GM21737 (cell line): ENCODE measurements around the gene TYW1B.
"Not testable (repeated sequence)": the region's sequence is repeated elsewhere in the genome, so short reads cannot be mapped to it uniquely, and the experiment has no call there.

Experiments used
- ATAC-seq: cut with Tn5 transposase; IDR thresholded peaks from one replicate; pipeline ENCODE4 v1.9.1; 2021; ENCODE audit warnings: mild to moderate bottlenecking, moderate library complexity; ENCODE audit not compliant: unreplicated experiment

TYW1B gene, protein sequence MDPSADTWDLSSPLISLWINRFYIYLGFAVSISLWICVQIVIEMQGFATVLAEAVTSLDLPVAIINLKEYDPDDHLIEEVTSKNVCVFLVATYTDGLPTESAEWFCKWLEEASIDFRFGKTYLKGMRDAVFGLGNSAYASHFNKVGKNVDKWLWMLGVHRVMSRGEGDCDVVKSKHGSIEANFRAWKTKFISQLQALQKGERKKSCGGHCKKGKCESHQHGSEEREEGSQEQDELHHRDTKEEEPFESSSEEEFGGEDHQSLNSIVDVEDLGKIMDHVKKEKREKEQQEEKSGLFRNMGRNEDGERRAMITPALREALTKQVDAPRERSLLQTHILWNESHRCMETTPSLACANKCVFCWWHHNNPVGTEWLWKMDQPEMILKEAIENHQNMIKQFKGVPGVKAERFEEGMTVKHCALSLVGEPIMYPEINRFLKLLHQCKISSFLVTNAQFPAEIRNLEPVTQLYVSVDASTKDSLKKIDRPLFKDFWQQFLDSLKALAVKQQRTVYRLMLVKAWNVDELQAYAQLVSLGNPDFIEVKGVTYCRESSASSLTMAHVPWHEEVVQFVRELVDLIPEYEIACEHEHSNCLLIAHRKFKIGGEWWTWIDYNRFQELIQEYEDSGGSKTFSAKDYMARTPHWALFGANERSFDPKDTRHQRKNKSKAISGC

DNA sequence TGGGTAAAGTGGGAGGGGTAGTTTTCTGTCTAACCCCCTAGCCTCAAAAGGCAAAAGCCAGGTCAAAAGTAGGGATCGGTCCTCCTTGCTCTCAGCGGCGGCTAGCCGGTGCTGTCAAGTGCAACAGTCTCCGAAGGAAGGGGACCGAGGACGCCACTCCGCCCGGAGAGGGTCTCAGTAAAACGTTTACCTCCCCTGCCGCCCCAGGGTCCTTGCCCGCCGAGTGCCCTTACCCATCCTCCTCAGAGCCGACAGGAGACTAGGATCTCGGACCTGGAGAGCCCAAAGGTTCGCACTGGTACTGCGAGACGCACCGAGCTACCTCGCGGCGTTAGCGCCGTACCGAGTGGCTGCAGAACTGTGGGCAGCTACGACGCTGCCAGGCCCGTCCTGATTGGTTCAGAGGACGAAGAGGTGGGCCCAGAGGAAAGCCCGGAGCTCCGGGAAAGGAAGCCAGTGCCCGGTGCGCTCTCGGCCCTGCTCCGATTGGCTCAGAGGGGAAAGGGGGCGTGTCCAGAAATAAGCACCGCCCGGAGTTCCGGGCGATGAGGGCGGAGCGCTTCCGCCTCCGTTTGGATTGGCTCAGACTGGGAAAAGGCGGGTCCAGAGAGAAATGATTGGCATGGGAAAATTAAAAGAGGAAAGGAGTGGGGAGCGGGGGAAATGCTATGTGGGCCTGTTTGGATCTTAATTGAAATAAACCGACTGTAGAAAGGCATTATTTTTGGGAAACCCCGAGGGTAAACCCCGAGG, at the start of gene TYW1B:
Gene TYW1B, minus strand, starts transcription at position 362 of the 753 bp plus-strand sequence. Its CDS starts 125 bp downstream, at position 237.
- ATAC-seq, result peak; percentile 88

DNA sequence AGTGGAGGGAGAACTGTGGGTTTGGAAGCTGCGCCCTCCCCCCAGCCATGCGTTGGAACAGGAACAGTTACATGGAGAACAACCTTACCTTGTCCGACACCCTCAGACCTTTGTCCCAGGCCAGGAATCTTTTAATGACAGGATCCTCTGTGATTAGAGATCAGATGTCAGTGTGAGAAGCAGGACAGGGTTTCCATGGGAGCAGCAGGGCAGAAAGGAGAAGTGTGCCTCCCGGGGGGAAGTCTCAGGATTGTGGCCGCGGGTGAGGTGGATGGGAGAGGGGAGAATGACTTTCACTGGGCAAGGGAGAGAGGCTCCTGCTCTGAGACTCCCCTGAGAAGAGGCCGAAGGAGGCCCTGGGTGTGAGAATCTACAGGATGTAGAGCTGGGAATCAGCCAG, 39.6 kb upstream of the TYW1B start:
- ATAC-seq, result not testable (repeated sequence)

DNA sequence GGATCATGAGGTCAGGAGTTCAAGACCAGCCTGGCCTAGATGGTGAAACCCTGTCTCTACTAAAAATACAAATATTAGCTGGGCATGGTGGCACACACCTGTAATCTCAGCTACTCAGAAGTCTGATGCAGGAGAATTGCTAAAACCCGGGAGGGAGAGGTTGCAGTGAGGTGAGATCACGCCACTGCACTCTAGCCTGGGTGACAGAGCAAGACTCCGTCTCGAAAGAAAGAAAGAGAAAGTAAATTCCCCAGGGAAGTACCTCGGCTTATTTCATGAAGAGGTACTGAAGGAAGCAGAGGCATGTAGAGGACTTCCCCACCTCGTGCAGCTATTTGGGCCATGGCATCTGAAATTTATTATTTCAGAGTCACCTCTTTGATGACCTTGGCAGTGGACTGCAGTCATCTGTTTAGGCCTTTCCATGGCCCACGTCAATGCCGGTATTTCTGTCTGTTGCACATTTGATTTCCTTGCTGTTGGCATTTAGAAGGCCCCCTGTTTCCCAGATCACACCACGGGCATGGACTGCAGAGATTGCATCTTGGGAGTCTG, 30.9 kb upstream of the TYW1B start:
- ATAC-seq, result not testable (repeated sequence)

DNA sequence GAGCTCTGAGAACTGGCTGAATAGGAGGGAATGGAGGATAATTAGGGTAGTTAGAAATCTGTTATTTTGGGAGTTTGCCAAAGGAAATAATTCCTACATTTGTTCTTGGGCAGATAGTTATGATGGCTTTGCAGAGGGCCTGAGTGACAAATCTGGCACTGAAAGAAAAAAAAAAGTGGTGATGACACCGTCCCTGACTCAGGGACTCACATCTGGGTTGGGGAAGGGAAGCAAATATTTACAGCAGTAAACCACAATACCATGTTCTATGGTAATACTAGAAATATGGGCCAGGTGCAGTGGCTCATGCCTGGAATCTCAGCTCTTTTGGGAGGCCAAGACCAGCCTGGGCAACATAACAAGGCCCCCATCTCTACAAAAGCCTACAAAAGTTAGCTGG, 29.9 kb upstream of the TYW1B start:
- ATAC-seq, result not testable (repeated sequence)

DNA sequence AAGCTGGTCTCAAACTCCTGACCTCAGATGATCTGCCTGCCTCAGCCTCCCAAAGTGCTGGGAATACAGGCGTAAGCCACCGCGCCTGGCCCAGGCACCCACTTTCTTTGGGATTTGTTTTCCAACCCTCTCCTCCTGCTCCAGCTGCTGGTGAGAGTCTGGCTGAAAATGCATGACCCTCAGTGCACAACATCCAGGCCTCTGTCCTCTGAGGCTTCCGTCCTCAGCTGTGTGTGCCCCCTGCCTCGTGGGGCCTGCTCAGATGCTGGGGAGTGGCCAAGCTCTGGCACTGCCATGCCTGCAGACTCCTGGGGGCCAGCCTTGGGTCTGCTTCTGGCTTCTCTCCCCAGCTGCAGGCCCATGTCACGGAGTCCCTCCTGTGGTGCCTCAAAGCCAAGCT, 27.3 kb upstream of the TYW1B start:
- not testable (repeated sequence) for ATAC-seq

DNA sequence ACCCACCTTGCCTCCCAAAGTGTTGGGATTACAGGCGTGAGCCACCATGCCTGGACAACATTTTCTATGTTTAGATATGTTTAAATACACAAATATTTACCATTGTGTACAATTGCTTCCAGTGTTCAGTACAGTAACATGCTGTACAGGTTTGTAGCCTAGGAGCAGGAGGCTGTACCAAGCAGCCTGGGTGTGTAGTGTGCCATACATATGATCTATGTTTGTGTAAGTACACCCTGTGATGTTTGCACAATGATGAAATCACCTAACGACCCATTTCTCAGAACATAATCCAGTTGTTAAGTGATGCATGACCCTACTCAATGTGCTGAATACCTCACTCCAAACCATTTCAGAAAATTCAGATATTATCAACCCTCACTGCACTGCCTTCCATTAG, 24.9 kb upstream of the TYW1B start:
- not testable (repeated sequence) for ATAC-seq

DNA sequence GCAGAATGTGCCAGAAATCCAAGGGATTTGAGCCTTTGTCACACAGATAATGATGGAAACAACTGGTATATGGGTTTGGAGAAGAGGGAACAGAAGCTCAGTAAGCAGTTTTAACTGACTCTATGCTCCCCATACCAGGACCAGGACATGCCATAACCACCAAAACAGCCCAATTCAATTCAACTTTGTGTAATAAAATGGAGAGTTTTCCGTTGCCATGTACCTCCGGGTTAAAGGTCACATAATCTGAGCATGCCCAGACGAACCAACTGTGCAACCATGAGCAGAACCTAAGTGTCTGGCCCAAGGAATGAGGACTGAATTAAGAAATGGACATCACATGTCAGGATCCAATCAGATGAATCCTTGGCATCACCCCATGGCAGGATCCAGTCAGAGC, 22.7 kb upstream of the TYW1B start:
- ATAC-seq, result not testable (repeated sequence)

DNA sequence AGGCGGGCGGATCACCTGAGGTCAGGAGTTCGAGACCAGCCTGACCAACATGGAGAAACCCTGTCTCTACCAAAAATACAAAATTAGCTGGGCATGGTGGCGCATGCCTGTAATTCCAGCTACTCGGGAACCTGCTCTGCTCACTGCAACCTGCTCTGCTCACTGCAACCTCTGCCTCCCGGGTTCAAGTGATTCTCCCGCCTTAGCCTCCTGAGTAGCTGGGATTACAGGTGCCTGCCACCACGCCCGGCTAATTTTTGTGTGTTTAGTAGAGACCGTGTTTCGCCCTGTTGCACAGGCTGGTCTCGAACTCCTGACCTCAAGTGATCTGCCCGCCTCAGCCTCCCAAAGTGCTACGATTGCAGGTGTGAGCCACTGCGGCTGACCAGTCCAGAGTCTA, 16.1 kb upstream of the TYW1B start:
- not testable (repeated sequence) for ATAC-seq

DNA sequence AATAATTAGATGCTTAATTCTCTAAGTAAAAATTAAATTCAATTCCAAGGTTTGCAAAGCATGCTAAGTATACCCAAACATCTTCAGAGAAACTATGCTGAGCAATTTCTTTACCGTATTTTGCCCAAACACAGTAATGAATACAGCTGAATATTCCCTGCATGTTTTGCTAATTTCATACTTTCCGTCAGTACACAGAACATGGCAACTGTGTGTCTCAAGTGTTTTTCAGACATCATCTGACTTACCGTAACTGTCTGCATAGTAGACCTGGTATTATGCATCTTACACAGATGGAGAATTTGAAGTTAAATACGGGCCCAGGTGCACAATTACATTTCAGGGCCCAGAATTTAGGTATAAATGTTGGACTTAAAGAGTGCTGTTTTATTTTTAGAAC, 15.2 kb upstream of the TYW1B start:
- not testable (repeated sequence) for ATAC-seq

DNA sequence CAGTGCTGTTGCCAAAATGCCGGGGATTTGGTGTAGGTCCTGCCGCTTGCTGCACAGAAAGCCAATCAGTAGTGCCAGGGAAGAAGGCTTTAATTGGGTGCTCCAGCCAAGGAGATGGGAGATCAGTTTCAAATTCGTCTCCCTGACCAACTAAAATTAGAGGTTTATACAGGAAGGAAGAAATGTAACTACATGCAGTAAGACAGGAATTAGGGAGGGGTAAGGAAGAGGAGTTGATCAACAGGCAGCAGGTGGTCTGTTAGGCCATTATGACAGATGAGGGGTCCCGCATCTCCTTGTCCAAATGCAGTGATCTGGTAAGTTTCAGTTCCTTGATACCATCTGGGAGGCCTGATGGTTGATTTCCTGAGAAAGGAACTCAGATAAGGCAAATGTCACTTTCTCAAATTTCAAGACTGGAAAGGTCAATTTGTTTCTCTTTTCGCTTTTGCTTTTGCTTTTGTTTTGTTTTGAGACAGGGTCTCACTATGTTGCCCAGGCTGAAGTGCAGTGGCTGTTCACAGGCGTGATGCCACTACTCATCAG, 13.0 kb upstream of the TYW1B start:
- not testable (repeated sequence) for ATAC-seq

DNA sequence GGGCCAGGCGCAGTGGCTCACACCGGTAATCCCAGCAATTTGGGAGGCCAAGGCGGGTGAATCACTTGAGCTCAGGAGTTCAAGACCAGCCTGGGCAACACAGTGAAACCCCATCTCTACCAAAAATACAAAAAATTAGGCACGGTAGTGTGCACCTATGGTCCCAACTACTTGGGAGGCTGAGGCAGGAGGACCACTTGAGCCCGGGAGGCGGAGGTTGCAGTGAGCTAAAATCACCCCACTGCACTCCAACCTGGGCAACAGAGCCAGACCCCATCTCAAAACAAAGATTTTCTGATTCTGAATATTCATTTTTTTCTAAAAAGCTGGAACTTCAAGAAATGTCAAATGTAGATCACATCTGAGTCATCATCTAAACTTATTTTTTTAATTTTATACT, 10.3 kb upstream of the TYW1B start:
- not testable (repeated sequence) for ATAC-seq

DNA sequence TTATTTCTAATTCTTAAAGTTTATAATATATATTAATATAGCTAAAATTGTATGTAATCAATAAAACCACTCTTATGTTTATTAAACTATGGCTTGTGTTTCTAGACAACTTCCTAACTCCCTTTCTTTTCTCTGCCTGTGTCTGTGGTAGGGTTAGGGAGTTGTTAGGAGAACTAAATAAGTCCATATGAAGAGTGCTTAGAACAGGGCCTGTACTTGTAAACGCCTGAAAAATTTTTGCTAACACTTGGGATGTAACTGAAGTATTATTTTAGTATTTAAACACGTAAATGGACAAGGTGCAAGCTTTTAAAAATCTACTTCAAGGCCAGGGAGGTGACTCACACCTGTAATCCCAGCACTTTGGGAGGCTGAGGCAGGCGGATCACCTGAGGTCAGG, 9.3 kb upstream of the TYW1B start:
- ATAC-seq, result not testable (repeated sequence)

DNA sequence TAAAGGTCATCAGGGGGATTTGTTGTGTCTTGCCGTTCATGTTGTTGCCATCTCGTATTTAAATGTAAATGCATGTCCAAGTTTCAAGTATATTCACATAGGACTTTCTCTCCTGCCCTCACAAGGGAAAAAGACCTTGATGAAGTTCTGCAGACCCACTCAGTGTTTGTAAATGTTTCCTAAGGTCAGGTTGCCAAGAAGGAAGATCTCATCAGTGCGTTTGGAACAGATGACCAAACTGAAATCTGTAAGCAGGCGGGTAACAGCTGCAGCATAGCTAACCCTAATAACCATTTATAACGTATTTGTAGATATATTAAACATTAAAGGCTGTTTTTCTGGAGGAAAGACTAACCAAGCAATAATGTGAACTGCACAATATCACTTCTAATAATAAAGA, 2.6 kb upstream of the TYW1B start:
- ATAC-seq, result not testable (repeated sequence)

DNA sequence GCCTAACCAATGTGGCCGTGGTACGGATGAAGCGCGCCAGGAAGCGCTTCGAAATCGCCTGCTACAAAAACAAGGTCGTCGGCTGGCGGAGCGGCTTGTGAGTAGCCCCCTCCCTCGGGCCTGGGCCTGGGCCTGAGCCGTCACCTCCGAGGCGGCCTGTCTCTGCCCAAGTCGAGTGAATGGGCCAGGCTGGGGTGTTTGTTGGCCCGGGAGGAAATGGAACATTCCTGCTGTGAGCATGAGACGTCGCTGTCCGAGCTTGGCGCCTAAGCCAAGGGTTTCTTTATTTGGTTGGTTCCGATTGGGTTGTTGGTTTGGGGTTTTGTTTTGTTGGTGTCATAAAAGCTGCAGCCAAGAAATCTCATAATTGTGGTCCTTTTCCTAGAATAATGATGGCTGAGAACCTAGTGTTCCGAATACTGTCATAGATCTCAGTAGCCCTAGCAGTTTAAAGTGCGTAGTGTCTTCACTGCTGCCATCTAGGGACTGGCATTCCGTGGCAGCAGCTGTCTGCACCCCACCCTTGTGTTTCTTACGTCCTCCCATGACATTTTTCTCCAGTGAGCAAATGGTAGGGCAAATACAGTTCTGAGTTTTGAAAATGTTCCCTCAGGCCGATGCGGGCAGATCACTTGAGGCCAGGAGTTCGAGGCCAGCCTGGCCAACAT, 1.8 kb upstream of the TYW1B start:
- peak; percentile 16 for ATAC-seq

DNA sequence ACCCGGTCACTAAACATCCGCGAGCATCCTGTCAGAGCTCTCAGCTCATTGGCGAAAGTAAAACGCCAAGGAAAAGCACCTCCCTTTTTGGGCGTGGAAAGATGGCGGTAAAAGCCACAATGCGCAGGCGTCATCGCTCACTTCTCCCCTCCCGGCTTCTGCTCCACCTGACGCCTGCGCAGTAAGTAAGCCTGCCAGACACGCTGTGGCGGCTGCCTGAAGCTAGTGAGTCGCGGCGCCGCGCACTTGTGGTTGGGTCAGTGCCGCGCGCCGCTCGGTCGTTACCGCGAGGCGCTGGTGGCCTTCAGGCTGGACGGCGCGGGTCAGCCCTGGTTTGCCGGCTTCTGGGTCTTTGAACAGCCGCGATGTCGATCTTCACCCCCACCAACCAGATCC, 1.3 kb upstream of the TYW1B start:
- peak; percentile 59 for ATAC-seq

DNA sequence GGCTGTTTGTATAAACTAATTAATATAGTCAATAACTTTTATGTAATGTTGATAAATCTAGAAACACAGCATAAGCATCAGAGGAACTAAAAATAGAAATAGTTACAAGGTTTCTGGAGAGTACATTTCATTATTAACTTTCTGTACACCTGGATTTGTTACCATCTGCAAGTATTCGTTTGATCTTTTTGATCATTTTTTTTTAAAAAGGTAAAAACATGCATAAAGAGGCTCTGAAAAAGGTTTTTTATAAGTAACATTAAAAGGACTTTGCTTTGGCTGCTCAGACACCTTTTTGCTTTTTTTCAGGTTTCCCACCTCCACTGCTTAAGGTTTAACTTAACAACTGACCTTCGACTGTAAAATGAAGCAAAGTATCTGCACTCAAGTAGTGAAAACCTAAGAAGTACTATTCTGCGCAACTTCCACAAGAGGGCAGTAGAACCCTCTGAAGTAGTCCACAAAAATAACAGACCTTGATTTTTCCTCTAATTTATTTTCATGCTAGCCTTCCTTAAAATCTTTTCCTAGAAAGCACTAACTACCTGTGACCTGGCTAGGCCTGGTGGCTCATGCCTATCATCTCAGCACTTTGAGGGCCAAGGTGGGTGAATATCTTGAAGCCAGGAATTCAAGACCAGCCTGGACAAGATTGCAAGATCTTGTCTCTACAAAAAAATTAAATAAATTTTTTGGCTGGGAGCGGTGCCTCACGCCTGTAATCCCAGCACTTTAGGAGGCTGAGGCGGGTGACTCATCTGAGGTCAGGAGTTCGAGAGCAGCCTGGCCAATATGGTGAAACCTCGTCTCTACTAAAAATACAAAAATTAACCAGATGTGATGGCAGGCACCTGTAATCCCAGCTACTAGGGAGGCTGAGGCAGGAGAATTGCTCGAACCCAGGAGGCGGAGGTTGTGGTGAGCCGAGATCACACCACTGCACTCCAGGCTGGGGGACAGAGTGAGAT, 4.0 kb downstream of the TYW1B start:
- not testable (repeated sequence) for ATAC-seq

DNA sequence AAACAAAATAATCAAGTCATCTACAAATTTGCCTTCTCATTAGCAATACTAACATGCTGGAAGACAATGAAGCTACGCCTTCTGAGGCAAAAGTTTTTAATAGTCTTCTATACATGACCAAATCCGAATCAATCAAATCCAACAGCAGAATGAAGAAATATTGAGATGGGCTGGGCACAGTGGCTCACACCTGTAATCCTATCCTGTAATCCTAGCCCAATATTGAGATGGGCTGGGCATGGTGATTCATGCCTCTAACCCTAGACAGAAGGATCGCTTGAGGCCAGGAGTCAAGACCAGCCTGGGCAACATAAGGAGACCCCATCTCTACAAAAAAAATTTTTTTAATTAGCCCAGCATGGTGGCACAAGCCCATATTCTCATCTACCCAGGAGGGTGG, 5.5 kb downstream of the TYW1B start:
- not testable (repeated sequence) for ATAC-seq

DNA sequence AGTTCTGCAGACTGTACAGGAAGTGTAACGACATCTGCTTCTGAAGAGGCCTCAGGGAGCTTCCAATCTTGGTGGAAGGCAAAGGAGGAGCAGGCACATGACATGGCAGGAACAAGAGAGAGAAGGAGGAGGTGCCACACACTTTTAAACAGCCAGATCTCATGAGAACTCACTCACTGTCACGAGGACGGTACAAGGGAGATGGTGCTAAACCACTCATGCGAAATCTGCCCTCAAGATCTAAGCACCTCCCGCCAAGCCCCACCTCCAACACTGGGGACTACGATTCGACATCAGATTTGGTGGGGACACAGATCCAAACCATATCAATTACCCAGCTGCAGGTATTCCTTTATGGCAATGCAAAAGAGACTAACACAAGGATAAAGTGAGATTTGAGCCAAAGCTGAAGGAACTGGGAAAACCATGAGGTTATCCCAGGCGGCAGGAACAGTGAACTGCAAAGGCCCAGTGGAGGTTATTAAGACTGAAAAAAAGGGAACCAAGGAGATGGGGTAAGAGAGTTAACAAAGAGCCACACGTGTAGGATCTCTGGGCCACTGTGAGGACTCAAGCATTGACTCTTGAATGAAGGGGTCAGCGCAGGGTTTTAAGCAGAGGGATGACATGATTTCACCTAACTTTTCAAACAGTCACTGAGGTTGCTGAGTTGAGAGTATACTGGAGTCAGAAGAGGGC, 9.2 kb downstream of the TYW1B start:
- ATAC-seq, result not testable (repeated sequence)

DNA sequence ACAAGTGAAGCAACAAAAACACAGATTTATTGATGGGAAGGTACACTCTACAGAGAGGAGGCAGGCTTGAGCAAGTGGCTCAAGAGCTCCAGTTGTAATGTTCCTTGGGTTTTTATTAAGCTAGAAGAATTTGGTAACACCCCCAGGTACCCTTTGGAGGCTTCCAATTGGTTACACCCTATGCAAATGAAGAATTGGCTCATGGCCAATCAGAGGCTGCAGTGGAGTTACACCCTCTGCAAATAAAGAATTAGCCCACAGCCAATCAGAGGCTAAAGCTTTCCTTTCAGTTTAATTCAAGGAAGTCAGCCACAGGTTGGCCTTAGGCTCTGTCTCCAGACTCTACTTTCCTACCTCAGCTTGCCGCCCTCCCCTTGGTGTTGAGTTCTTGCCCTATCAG, 10.3 kb downstream of the TYW1B start:
- not testable (repeated sequence) for ATAC-seq
